Measurements from ENCODE around the gene KRT24.
"Not testable (repeated sequence)": the region's sequence is repeated elsewhere in the genome, so short reads cannot be mapped to it uniquely, and the experiment has no call there.

Gene KRT24

DNA sequence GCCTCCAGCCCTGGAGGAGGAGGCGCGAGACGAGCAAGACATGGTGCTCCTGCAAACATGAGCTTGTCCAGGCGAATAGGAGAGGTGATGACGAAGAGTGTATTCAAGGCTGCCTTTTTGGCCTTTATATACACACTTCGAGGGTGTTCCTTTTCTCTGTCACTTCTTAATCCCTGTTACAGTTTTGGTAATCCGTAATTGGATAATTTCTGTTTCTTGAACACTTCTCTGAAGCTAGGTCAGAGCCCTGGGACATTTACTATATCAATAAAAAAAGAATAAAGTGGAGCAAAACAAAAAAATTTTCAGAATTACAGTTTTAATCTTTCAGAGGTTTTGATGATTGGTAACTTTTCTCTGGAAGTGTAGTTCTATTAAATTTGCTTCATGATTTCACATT lies at the start of gene KRT24:
KRT24 (minus strand) TSS at position 101 of the 400 bp plus-strand sequence; CDS start at position 42, 59 bp downstream.
- no peak for DNase-seq

GRCh38 chr17:40751065-40751464 lies 47.5 kb upstream of the KRT24 start:
- DNase-seq: no peak

DNA sequence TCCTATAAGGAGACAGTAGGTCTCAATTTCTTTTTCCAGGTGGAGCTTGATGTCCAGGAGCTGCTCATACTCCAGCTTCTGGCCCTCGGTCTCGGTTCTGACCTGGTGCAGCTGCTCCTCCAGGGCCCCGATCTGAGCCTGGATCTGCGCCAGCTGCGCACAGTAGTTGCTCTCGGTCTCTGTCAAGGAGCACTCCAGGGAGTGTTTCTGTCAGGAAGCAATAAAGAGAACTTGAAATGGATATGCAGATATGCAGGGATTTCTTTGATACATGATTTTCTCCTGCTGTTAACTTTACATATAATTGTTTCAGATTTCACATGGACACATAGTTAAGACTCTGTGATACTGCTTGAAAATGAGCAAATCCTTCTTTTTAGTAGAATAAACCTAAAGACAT lies 46.8 kb upstream of the KRT24 start:
- no peak for DNase-seq

DNA sequence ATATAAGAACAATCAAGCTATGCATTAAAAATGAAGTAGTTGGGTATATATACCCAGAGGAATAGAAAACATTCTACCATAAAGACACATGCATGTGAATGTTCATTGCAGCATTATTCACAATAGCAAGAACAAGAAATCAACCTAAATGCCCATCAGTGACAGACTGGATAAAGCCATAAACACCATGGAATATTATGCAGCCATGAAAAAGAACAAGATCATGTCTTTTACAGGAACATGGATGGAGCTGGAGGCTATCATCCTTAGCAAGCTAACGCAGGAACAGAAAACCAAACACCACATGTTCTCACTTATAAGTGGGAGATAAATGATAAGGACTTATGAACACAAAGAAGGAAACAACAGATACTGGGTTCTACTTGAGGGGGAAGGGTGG lies 45.1 kb upstream of the KRT24 start:
- DNase-seq: not testable (repeated sequence)

DNA sequence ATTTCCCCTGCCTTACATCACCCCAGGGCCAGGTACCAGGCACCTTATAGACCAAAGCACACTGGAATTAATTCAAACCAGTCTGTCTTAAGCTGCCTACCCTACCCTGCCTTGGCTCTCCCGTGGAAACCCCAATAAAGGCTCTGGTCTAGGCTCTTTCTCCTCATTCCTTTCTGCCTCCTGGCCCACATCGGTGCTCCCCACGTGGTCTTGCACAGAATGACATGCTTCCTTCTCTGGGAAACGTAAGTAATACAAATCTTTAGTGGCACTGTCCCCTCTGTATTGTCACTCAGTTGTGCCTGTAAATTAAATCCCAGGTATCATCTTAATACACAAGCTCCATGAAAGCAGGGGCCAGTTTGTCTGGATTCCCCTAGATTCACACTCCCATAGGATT lies 35.0 kb upstream of the KRT24 start:
- DNase-seq: no peak

DNA sequence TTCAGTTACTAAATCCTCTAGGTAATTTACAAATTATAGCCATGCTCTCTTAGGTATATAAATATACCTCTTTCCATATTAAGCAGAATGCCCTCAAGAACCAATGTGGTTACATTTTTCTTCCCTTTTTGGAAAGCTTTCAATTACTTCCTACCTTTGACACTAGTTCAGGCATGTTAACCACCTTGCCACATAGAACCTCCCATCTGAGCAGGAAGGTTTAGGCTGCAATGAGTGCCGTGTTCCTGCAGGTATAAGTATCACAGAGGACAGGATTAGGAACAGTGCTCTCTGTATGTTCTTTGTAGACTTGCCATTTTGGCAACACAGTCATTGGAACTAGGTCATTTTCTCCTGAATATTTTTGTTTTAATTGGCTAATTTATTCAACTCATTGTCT lies 31.5 kb upstream of the KRT24 start:
- DNase-seq: no peak

DNA sequence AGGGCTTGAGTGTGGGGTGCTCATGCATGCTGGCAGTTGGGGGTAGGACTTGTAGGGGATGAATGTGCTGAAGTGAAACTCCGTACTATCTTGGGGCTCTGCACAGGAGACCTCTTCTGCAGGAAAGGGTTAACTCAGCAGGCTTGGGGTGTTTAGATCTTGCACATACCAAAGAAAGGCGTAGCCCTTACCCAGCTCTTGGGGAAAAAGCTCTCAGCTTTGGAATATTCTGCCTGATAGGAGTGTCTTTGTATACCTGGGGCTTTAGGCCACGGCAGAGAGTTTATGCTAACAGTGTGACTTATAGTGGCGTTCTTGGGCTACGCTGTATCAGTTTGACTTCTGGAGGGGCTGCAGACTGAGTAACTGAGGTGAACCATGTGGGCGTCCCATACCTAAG lies 30.5 kb upstream of the KRT24 start:
- DNase-seq: no peak

GRCh38 chr17:40730970-40731369 lies 27.4 kb upstream of the KRT24 start:
- no peak for DNase-seq

DNA sequence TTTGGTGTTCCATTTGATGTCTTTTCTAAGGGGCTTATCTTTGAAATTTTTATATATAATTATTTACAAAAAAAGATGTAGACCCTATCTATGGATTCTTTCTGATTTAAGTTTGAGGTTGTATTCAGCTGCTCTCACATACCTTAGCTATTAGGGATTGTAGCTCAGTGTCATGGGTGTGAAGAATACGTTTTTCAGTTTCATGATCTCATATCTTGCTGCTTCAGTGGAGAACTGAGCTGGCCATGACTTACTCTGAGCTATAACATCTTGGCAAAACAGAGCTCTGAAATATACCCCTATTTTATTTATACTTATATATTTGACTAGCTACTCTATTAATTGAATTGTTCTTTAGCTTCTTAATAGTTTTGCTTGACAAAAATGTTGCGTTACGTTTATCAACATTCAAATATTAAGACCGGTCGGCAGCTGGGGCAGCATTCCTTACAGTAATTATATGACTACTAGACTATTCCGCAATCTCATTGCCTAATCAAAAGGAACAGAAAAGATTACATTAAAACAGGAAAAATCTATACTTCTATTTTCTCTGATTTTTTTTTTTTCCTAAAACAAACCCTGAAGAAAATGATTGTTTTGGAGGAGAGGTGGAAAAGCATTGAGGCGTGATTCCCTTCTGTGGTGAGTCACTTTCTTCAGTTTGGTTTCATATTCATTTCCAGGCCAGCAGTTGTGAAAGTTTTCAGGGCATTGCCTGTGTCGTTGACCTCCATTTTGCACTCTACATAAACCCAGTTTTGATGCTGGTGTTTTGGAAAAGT lies 24.1 kb upstream of the KRT24 start:
- no peak for DNase-seq

DNA sequence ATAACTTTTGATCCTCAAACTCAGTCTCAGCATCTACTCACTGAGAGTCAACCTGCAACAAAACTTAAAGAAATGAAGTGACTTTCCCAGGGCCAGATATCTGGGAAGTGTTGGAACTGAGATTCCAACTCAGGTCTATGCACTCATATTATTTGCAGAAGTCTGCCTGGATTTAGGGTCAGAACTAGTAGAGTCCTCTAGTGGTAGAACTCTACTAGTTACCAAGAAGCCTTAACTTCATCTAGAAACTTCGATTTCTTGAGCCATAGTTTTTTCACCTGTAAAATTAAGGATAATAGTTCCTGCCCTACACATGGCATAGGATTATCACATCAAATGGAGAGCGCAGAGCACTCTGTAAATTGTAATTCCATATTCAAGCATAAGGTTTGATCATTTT lies 23.4 kb upstream of the KRT24 start:
- no peak for DNase-seq

DNA sequence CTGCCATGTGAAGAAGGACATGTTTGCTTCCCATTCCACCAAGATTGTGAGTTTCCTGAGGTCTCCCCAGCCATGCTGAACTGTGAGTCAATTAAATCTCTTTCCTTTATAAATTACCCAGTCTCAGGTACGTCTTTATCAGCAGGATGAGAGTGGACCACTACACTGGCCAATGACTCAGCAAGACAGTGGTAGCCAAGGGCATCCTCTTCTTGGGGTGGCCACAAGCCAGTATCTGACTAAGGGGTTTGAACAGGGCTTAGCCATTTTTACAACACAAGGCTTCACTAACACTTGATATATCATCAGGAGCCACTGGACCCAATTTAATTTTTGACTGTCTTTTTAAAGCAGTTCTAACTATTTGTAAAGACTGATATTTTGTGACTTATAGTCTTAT lies 21.1 kb upstream of the KRT24 start:
- DNase-seq: no peak

- no peak for DNase-seq
Observed at GRCh38 chr17:40722241-40722640, 18.7 kb upstream of the KRT24 start.

DNA sequence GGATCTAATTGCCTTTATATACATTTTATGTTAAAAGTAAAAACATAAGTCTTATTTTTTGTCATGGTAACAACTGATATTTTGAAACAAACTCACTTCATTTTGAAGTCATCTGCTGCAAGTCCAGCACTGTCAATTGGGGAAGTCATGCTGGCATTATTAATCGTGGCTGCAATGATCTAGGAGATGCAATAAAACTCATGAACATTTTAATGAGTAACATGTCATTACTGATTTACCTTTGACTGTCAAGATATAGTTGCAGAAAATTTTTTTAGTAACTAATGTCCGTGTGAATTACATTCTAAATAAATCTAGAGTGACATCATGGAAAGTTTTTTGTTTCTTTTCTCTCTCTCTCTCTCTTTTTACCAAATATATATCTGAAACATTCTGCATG lies 17.3 kb upstream of the KRT24 start:
- DNase-seq: no peak

- no peak for DNase-seq
Observed at GRCh38 chr17:40718930-40719329, 15.4 kb upstream of the KRT24 start.

DNA sequence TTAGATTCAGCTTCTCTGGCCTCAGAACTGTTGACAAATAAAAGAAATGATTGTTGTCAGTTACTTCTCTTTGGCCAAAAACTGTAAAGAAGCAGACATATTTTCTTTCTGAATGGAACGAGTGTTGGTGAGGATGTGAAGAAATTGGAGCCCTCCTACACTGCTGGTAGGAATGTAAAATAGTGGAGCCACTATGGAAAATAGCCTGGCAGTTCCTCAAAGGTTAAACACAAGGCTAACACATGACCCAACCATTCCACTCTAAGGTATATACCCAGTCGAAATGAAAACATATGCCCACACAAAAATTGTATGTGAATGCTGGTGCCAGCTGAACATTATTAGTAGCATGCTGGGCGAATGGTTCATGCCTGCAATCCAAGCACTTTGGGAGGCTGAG lies 14.2 kb upstream of the KRT24 start:
- DNase-seq: no peak

DNA sequence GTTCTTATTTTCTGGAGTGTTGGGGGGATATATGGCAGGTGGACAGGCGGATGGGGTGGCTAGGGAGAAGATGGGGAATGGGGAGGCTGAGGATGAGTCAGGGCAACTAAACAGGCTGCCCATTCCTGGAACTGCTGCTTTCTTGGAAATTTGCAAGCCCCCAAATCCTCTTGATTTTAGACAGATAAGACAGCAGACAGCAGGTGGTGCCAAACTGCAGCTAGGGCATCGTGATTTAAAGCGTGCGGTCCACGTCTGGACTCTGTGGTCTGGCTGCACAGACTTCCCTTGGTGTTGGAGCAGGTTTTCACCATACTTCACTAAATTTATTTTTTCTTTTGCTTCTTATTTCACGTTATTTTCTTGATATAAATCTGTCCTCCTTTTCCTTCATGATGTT lies 10.9 kb upstream of the KRT24 start:
- no peak for DNase-seq

GRCh38 chr17:40707745-40708144 lies 4.2 kb upstream of the KRT24 start:
- DNase-seq: no peak

DNA sequence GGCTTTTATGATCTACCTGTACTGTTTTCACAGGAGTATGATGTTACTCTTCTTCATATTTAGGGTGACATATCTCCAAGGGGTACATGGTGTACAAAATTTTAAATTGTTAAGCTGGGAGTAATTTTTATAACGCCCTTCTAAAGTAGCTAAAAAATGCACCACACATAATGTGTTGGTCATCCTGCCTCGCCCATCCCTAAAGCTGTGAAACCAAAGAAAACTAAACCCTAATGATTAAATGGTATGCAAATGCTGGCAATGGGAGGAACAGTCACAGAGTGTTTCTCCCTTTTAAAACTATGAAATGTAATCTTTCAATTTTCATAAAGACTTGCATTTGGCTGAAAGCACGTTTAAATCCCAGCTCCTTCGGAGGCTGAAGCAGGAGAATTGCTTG lies 2.0 kb upstream of the KRT24 start:
- no peak for DNase-seq

GRCh38 chr17:40702271-40702670 lies 1.3 kb downstream of the KRT24 start:
- DNase-seq: no peak

GRCh38 chr17:40699853-40700252 lies 3.7 kb downstream of the KRT24 start:
- DNase-seq: no peak

DNA sequence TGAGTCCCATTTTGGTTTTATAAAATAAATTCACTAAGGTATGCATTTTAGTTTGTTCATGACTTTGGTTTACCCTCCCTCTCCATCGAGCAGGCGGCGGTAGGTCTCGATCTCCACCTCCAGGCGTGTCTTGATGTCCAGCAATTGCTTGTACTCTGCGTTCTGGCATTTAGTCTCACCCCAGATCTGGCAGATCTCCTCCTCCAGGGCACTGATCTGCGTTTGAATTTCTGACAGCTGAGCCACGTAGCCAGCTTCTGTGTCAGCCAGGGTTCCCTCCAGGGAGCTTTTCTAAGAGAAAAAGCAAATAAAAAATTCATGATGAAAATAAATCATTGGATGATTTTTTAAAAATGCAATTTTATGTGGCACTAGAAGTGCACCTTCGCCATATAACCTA lies 4.2 kb downstream of the KRT24 start:
- no peak for DNase-seq

DNA sequence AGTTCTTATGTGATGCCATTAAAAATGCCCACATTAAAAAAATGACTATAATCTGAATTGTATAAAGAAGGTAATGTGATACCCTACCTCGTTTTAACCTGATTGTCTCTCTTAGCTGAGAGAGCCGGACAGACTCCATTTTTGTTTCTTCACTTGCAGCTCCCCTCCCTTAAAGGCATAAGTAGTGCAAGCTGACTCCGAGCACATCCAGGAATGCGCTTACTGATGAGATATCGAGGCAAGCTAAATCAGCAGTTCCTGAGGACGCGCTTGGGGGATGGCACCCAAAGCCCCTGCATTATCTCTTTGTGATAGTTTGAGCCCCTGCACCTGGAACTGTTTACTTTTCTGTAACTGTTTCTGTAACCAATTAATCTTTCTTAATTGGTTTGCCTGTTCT lies 6.3 kb downstream of the KRT24 start:
- DNase-seq: no peak

GRCh38 chr17:40696651-40697072 lies 6.9 kb downstream of the KRT24 start:
- no peak for DNase-seq

DNA sequence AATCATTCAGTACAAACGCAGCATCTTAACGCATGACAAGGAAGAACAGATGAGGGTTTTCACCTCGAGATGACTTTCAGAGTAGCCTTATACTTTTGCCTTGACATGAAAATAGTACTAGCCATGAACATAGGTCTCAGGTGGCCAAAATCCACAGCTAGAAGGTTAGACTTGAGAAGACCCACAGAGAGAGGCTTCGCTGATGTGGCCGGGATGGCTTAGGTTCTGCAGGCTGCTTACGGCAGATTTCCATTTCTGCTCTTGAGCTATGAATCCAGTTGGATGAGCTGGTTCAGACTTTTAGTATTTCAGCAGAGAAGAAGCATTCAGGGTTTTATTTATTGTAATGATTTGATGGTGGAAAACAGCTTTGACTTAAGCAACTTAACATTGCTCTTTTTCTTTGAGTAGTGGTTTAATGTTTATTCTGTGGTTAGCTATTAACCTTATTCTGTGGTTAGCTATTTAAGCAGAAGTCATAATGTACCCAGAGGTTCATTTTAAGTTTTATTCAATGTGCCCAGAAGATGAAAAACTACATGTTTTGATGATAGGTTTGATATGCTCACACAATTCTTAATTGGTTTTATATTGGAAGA lies 7.6 kb downstream of the KRT24 start:
- DNase-seq: no peak

DNA sequence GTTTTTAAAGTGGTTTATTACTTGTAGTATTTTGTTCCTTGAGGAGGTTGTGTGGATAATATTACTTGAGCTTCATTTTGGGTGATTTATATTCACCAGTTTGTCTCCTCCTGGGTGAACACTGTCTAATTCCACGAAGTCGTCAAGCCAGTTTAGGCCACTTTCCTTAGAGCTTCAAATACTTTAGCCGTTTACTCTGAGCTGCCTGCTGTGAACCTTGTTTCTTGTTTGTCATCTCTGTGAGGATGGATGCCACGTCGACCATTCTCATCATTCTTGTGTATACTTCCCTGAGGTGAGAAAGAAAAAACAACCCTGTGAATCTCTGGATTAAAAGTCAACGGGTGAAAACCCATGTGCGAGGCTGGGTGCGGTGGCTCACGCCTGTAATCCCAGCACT lies 9.0 kb downstream of the KRT24 start:
- DNase-seq: no peak

Measured in NCI-H2171 treated with DMSO at 0.1 percent for 48 hours (cell line).